GM21423 (cell line): ENCODE data around the gene ZNF22.
"Not testable (repeated sequence)": the region's sequence is repeated elsewhere in the genome, so short reads cannot be mapped to it uniquely, and the experiment has no call there.

Source experiments
- ATAC-seq: cut with Tn5 transposase; IDR thresholded peaks from one replicate; pipeline ENCODE4 v1.9.1; 2021; ENCODE audit warnings: mild to moderate bottlenecking, moderate library complexity; ENCODE audit not compliant: unreplicated experiment

The ZNF22 gene

DNA sequence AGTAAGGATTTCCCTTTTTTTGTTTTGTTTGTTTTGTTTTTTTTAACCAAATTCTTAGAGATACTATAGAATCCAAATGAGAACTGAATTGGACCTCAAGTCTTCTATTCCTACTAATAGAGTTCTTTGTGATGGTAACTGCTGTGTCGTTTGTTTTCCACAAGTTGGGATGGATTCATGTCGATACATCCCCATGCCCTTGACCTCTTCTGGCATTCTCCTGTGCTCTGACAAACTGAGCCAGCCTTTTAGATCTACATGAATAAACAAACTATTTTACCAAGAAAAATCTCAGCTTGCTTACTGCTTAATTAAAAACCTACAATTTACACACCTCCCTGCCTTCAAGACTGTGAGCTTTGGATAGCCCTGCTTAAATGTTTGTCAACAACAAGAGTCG, 3.9 kb downstream of the ZNF22 start:
- ATAC-seq = no peak

DNA sequence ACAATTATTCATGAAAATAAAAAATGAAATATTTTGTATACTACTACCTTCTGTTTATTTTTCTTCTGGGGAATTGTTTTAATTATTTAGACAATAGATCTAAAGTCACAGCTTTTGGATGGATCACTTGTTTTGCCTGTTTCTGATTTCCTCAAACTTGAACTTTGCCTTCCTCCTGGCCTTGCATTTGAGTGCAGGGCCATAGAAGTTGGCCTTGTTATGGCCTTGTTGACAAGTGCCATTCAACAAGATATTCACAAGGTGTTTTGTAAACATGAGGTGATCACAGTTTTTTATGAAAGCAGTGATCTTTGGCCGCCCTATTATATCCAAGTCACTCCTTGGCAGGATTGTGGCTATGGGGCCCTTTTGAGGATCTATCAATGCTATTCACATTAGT, 4.6 kb downstream of the ZNF22 start:
- ATAC-seq = no peak

DNA sequence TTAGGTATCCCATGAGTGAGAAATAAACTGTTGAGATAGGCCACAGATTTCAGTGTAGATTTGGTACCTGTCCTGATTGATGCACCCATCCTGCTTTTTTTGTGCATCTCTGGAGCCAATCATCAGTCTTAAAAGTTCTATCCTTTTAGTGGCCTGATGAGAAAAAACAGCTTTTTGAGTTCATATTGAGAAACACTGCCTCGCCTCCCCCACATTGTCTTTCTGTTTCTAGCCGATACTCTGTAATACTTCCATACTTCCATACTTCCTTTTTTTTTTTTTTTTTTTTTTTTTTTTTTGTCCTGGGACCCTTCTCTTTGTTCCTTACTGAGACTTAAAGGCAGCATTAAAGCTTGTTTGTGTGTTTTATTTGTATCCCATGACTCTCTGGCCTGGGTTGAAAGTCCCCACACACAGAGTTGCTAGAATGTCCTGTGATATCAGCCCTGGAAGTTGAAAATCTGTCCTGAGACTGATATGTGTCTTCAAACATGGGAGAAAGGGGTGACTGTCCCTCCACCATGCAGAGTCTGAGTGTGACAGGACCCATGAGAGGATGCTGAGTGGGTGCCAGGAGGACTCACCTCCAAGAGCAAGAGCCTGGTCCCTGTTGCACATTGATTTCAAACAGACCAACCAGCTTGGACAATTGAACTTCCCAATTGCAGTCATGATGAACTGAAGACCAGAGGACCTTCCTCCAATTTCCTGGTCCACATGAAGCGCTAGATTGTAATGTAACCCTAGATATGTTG, 5.7 kb downstream of the ZNF22 start:
- no peak for ATAC-seq

DNA sequence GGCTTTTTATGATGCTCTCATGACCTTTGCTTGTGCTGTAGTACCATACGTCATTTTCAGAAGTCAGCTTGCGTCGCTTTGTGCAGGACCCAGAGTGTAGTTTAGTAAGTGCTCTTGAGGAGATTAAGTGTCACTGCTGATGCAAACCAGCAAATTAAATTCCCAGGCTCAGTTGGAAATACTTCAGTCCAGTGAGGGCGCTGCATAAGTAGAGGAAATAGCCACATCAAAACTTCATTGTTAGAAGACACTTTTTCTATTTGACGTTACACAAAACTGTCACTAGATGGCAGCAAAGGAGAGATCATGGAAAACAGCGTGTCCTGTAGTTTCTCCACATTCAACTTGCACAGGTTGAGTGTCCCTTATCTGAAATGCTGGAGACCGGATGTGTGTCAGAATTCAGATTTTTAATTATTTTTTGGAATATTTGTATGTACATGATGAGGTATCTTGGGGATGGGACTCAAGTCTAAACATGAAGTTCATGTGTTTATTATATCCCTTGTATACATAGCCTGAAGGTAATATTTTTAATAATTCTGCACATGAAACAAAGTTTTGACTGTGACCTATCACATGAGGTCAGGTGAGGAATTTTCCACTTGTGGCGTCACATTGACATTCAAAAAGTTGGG, 7.9 kb downstream of the ZNF22 start:
- peak; percentile 72 for ATAC-seq

DNA sequence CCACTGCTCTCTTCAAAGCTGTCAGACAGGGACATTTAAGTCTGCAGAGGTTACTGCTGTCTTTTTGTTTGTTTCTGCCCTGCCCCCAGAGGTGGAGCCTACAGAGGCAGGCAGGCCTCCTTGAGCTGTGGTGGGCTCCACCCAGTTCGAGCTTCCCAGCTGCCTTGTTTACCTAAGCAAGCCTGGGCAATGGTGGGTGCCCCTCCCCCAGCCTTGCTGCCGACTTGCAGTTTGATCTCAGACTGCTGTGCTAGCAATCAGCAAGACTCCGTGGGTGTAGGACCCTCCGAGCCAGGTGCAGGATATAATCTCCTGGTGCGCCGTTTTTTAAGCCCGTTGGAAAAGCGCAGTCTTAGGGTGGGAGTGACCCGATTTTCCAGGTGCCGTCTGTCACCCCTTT, 13.8 kb downstream of the ZNF22 start:
- ATAC-seq = not testable (repeated sequence)

DNA sequence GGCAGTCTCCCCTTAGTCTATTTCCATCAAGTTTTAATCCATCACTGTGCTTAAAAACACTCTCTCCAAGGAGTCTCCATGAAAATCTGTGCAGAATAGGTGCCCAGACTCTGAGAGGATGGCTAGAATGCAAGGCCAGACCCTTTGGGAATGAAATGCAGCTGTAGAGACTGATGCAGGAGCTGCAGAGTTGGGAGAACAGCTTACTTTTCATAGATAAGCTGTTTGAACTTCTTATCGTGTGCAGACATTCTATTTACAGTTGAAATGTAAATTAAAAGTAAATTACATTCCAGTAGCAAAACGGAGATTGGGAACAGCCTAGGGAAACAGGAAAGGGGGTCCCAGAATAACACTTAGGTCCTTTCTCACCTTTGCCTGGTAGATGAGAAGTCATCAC, 14.9 kb downstream of the ZNF22 start:
- no peak for ATAC-seq

DNA sequence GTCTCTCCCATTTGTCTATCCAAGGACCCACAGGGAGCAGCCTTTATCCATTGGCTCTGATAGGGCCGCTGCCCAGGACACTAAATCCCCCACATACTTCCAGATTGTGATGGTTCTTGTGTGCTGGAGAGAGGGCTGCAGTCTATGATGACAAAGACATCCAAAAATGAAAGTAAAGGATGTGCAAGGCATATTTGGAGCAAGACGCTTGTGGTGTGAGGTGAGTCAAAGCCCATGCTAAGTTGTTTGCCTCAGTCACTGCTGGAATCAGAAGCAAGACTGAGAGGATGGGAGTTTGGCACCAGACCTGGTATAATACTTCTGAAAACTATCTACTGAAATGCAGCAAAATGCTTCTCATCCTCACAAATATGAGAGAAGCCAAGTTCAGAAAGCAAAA, 22.7 kb downstream of the ZNF22 start:
- ATAC-seq = no peak

DNA sequence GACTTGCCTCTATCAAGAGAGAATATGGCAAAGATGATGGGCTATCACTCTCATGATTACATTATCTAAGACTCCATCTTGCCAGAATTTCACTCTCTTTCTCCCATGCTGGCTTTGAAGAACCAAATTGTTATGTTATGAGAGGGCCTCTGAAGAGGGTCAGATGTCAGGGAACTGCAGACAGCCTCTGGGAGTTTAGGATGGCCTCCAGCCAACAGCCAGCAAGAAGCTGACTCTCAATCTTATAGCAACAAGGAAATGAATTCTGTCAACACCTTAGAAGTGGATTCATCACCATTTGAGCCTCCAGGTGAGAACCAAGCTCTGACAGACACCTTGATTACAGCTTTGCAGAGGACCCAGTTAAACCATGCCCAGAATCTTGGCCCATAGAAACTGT, 33.6 kb downstream of the ZNF22 start:
- no peak for ATAC-seq

DNA sequence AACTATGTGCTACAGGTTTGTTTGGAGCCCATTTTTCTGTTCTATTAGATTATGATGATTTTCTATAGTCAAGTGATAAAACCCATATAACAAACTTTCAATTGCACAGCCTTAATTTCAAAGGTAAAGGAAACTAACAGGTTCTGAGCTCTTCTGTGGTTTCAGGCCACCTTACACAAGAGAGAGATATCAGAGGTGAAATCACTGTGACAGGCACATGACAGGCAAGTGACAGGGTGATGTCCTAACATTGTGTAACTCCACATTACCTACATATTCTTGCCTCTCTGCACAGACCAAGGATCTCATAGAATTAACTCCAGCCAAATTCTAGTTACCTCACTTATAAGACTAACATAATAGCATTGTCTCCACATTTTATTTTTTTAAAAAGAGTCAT, 35.0 kb downstream of the ZNF22 start:
- ATAC-seq = no peak

DNA sequence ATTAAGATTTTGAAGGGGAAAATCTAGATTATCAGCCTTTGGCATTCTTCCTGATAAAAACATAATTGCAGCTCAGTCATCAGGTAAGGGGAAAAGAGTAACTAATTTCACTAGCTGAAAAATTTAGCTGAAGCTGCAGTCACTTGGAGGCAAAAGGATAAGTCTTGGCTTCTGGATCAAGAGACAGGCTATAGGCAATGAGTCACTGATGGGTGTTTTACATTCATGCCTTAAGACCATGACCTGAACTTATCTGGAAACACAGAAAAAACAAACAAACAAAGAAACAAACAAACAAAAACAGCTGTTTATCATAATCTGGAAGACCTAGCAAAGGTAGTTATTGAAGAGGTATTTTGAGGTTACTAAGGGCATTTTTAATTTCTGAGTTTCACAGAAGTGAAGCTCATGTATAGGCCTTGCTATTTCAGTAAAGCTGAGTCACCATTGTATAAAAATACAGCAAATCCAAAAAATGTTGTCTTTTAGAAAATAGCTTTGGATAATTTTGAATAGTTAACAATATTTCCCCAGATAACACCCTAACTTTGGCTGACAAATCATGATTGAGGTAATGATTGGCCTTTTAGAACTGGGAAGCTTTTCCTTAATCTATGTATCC, 40.3 kb downstream of the ZNF22 start:
- no peak for ATAC-seq

DNA sequence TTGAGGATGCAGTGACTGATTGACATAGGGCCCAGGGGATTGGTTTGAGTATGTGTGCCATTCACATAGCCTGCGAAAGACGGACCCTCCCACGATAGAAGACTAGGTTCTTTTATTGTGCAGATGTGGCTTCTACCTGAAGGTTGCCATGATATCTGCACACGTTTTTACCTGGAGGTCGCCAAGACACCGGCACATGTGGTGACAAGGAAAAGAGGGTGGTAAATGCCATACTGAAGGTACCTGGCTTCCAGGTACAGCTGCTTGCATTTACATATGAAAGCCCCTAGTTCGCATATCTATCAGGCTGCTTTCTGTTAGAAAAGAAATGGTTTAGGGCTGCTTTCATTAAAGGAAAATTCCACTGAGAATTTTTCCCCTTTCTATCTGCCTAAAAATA, 43.6 kb downstream of the ZNF22 start:
- ATAC-seq = no peak

DNA sequence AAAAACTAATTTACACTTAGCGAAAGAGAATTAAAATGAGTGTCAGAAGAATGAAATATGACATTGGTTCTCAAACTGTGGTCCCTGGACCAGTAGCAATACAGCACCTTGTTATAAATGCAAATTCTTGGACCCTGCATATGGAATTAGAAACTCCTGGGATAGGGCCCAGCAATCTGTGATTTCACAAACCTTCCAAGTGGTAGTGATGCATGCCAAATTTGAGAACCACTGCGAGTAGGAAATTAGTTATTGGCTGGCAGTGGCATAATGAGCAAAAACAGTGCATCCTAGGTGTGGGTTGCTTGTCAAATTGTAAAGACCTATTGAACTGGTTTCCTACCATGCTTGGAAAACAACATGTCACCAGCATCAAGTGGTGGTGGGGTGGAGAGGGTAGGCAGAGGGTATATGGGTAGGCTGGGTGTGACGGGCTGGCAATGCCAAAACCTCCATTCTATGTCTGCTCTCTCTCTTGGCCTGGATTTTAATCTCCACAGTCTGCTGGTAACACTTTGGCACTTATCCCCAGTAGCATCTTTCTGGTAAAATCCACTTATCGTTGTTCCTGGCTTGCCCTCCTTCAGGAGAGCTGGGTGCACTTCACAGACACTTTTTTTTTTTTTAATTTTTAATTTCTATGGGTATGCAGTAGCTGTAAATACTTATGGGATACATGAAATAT, 50.0 kb downstream of the ZNF22 start:
- no peak for ATAC-seq

DNA sequence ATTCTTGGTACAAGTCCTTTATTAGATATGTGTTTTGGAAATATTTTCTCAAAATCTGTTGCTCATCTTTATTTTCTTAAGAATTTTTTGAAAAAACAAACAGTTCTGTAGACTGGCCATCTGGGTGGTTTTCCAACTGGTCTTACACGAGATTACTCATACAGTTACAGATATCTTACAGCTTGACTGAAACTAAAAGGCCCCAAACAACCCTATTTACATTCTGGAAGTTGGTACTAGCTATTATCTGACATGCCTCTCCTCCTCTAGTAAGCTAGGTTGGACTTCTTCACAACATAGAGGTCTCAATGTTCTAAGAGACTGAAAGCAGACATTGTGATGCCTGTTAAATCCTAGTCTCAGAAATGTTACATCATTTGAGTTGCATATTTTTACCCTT, 52.0 kb downstream of the ZNF22 start:
- ATAC-seq = no peak

DNA sequence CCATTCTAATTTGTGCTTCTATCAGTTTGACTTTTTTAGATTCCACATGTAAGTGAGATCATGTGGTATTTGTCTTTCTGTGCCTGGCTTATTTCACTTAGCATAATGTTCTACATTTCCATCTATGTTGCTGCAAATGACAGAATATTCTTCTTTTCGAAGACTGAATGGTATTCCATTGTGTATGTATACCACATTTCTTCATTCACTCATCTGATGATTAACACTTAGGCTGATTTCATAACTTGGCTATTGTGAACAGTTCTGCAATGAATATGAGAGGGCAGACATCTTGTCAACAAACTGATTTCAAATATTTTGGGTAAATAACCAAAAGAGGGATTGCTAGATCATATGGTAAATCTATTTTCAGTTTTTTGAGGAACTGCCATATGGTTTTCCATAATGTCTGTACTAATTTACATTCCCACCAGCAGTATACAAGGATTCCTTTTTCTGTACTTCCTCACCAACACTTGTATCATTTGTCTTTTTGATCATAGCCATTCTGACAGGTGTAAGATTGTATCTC, 52.9 kb downstream of the ZNF22 start:
- ATAC-seq = no peak
